Fibroblast of lung (primary cell): ENCODE data around the gene DHX35.

Experiments
- EZH2 ChIP-seq: IDR thresholded peaks from 2 replicates; pipeline ENCODE4 v1.5.1; 2012; ENCODE audit warnings: low read length, control low read depth, mild to moderate bottlenecking; ENCODE audit errors: missing control alignments
- TF ChIP-seq, protein P1 (sequence below), 2 donors: IDR thresholded peaks in 1 of 2; conservative IDR thresholded peaks in 1 of 2; 1 replicate in 1 of 2; 2 replicates in 1 of 2; pipeline ENCODE4 v1.5.1; 2011 to 2012; ENCODE audit warnings: low read length in 2 of 2, control low read depth in 1 of 2, inconsistent platforms in 1 of 2, low read depth in 1 of 2, mild to moderate bottlenecking in 1 of 2

GRCh38 chr20:39004508-39004907, 42.4 kb downstream of the DHX35 start:
- TF ChIP-seq, protein P1, sequence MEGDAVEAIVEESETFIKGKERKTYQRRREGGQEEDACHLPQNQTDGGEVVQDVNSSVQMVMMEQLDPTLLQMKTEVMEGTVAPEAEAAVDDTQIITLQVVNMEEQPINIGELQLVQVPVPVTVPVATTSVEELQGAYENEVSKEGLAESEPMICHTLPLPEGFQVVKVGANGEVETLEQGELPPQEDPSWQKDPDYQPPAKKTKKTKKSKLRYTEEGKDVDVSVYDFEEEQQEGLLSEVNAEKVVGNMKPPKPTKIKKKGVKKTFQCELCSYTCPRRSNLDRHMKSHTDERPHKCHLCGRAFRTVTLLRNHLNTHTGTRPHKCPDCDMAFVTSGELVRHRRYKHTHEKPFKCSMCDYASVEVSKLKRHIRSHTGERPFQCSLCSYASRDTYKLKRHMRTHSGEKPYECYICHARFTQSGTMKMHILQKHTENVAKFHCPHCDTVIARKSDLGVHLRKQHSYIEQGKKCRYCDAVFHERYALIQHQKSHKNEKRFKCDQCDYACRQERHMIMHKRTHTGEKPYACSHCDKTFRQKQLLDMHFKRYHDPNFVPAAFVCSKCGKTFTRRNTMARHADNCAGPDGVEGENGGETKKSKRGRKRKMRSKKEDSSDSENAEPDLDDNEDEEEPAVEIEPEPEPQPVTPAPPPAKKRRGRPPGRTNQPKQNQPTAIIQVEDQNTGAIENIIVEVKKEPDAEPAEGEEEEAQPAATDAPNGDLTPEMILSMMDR (conservative IDR thresholded peaks at IDR 0.05 in 1 of 2, IDR thresholded peaks at IDR 0.05 in 1 of 2; ENCODE audit: low read depth in 1 of 2, low read length in 2 of 2) = no peak
- no peak for TF ChIP-seq EZH2
